Measurements from ENCODE around the gene CDKL2.
"Not testable (repeated sequence)": the region's sequence is repeated elsewhere in the genome, so short reads cannot be mapped to it uniquely, and the experiment has no call there.

Gene CDKL2

DNA sequence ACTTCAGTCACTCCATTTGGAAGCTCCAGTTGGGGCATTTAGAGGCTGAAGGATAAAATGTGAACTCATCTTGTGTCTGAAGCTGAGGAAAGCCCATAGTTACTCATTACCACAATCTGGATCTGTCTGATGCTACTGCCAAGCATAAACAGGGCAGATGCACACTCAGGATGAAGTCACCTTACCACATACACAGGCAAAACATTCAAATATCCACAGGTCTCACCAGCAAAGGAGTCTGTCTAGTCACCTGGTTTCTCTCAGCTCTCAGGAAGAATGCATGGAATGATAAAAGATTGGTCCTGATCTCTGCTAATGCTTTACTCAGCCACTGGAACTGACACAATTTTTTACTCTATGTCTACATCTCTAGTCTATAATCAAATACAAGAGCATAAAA lies 87.5 kb downstream of the CDKL2 start:
- TF ChIP-seq, protein P1, sequence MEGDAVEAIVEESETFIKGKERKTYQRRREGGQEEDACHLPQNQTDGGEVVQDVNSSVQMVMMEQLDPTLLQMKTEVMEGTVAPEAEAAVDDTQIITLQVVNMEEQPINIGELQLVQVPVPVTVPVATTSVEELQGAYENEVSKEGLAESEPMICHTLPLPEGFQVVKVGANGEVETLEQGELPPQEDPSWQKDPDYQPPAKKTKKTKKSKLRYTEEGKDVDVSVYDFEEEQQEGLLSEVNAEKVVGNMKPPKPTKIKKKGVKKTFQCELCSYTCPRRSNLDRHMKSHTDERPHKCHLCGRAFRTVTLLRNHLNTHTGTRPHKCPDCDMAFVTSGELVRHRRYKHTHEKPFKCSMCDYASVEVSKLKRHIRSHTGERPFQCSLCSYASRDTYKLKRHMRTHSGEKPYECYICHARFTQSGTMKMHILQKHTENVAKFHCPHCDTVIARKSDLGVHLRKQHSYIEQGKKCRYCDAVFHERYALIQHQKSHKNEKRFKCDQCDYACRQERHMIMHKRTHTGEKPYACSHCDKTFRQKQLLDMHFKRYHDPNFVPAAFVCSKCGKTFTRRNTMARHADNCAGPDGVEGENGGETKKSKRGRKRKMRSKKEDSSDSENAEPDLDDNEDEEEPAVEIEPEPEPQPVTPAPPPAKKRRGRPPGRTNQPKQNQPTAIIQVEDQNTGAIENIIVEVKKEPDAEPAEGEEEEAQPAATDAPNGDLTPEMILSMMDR (IDR thresholded peaks at IDR 0.05; ENCODE audit: low read length): no peak
- no peak for TF ChIP-seq EZH2 (IDR thresholded peaks at IDR 0.05; ENCODE audit: borderline replicate concordance, low read length)
- no peak overlapping the region for H3K27ac ChIP-seq (ENCODE audit: low read depth, low read length, poor library complexity, severe bottlenecking)

DNA sequence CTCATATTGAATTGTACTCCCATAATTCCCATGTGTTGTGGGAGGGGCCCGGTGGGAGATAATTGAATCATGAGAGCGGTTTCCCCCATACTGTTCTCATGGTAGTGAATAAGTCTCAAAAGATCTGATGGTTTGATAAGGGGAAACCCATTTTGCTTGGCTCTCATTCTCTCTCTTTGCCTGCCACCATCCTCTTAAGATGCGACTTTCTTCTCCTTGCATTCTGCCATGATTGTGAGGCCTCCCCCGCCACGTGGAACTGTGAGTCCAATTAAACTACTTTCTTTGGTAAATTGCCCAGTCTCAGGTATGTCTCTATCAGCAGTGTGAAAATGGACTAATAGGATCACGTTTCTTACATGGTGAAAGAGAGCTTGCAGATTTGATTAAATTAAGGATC lies 93.0 kb downstream of the CDKL2 start:
- not testable (repeated sequence) for H3K9me3 ChIP-seq (ENCODE audit: low read length); H3K4me1 ChIP-seq (ENCODE audit: insufficient read depth, low read length, severe bottlenecking); H3K79me2 ChIP-seq (ENCODE audit: insufficient read depth, low read length); H3K9me2 ChIP-seq (ENCODE audit: low read depth, low read length); H3K27ac ChIP-seq (ENCODE audit: low read depth, low read length, poor library complexity, severe bottlenecking); H3K27me3 ChIP-seq (ENCODE audit: insufficient read depth, low read length); H3K4me2 ChIP-seq (ENCODE audit: low read length); H4K20me1 ChIP-seq (ENCODE audit: insufficient read depth, low read length); H2AFZ ChIP-seq (ENCODE audit: low read length); H3K4me3 ChIP-seq (ENCODE audit: low read depth, low read length, poor library complexity, severe bottlenecking); H3K9ac ChIP-seq (ENCODE audit: low read length); H3F3A ChIP-seq (ENCODE audit: insufficient read depth, low read length)
- H3K36me3 ChIP-seq (ENCODE audit: insufficient read depth, low read length): peaks cover 12% of the 10 kb centered on the region

More for the DNA sequence above, 87.5 kb downstream of the CDKL2 start:
- H3K36me3 ChIP-seq (ENCODE audit: insufficient read depth, low read length): no peaks in the 10 kb centered on the region
- H3K9ac ChIP-seq (ENCODE audit: low read length): no peak overlapping the region
- no peak overlapping the region for H2AFZ ChIP-seq (ENCODE audit: low read length)
- no peak overlapping the region for H3K4me3 ChIP-seq (ENCODE audit: low read depth, low read length, poor library complexity, severe bottlenecking)
- no peaks in the 10 kb centered on the region for H4K20me1 ChIP-seq (ENCODE audit: insufficient read depth, low read length)
- no peaks in the 10 kb centered on the region for H3K9me2 ChIP-seq (ENCODE audit: low read depth, low read length)
- no peak overlapping the region for H3K4me2 ChIP-seq (ENCODE audit: low read length)
- no peaks in the 10 kb centered on the region for H3K79me2 ChIP-seq (ENCODE audit: insufficient read depth, low read length)
- H3K9me3 ChIP-seq (ENCODE audit: low read length): no peaks in the 10 kb centered on the region
- H3K27me3 ChIP-seq (ENCODE audit: insufficient read depth, low read length): no peaks in the 10 kb centered on the region
- H3F3A ChIP-seq (ENCODE audit: insufficient read depth, low read length): no peaks in the 10 kb centered on the region
- peaks cover 7% of the 10 kb centered on the region for H3K4me1 ChIP-seq (ENCODE audit: insufficient read depth, low read length, severe bottlenecking)

DNA sequence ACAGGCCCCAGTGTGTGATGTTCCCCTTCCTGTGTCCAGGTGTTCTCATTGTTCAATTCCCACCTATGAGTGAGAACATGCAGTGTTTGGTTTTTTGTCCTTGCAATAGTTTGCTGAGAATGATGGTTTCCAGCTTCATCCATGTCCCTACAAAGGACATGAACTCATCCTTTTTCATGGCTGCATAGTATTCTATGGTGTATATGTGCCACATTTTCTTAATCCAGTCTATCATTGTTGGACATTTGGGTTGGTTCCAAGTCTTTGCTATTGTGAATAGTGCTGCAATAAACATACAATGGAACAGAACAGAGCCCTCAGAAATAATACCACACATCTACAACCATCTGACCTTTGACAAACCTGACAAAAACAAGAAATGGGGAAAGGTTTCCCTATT lies 96.4 kb downstream of the CDKL2 start:
- H3K4me2 ChIP-seq (ENCODE audit: low read length); H3K27ac ChIP-seq (ENCODE audit: low read depth, low read length, poor library complexity, severe bottlenecking); H2AFZ ChIP-seq (ENCODE audit: low read length); H3K27me3 ChIP-seq (ENCODE audit: insufficient read depth, low read length); H3K79me2 ChIP-seq (ENCODE audit: insufficient read depth, low read length); H3K4me3 ChIP-seq (ENCODE audit: low read depth, low read length, poor library complexity, severe bottlenecking); H3K9me2 ChIP-seq (ENCODE audit: low read depth, low read length); H4K20me1 ChIP-seq (ENCODE audit: insufficient read depth, low read length); H3F3A ChIP-seq (ENCODE audit: insufficient read depth, low read length); H3K4me1 ChIP-seq (ENCODE audit: insufficient read depth, low read length, severe bottlenecking); H3K9me3 ChIP-seq (ENCODE audit: low read length); H3K9ac ChIP-seq (ENCODE audit: low read length): not testable (repeated sequence)
- peaks cover 43% of the 10 kb centered on the region for H3K36me3 ChIP-seq (ENCODE audit: insufficient read depth, low read length)

DNA sequence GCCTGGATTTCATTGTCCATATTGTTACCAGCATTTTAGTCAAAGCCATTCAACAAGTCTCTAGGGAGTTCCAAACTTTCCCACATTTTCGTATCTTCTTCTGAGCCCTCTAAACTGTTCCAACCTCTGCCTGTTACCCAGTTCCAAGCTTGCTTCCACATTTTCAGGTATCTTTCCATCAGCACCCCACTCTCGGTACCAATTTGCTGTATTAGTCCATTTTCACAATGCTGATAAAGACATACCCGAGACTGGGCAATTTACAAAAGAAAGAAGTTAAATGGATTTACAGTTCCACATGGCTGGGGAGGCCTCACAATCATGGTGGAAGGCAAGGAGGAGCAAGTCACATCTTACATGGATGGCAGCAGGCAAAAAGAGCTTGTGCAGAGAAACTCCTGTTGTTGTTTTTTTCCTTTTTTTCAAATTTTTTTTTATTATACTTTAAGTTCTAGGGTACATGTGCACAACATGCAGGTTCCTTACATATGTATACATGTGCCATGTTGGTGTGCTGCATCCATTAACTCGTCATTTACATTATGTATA lies 96.9 kb downstream of the CDKL2 start:
- not testable (repeated sequence) for H3K9me2 ChIP-seq (ENCODE audit: low read depth, low read length); H2AFZ ChIP-seq (ENCODE audit: low read length); H3K4me1 ChIP-seq (ENCODE audit: insufficient read depth, low read length, severe bottlenecking); H3K9ac ChIP-seq (ENCODE audit: low read length); H3K9me3 ChIP-seq (ENCODE audit: low read length); H3F3A ChIP-seq (ENCODE audit: insufficient read depth, low read length); H3K4me3 ChIP-seq (ENCODE audit: low read depth, low read length, poor library complexity, severe bottlenecking); H3K79me2 ChIP-seq (ENCODE audit: insufficient read depth, low read length); H3K4me2 ChIP-seq (ENCODE audit: low read length); H3K27ac ChIP-seq (ENCODE audit: low read depth, low read length, poor library complexity, severe bottlenecking); H3K27me3 ChIP-seq (ENCODE audit: insufficient read depth, low read length); H4K20me1 ChIP-seq (ENCODE audit: insufficient read depth, low read length)
- H3K36me3 ChIP-seq (ENCODE audit: insufficient read depth, low read length): peaks cover 43% of the 10 kb centered on the region

DNA sequence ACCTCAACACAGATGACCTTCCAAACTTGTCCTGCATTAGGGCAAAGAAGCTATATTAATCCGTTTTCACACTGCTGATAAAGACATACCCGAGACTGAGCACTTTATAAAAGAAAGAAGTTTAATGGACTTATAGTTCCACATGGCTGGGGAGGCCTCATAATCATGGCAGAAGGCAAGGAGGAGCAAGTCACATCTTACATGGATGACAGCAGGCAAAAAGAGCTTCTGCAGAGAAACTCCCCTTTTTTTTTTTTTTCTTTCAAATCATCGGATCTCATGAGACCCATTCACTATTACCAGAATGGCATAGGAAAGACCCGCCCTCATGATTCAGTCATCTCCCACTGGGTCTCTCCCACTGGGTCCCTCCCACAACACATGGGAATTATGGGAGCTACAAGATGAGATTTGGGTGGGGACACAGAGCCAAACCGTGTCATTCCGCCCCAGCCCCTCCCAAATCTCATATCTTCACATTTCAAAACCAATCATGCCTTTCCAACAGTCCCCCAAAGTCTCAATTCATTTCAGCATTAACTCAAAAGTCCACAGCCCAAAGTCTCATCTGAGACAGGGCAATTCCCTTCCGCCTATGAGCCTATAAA lies 98.7 kb downstream of the CDKL2 start:
- not testable (repeated sequence) for H2AFZ ChIP-seq (ENCODE audit: low read length); H3K9ac ChIP-seq (ENCODE audit: low read length); H3K9me3 ChIP-seq (ENCODE audit: low read length); H3K9me2 ChIP-seq (ENCODE audit: low read depth, low read length); H3K27ac ChIP-seq (ENCODE audit: low read depth, low read length, poor library complexity, severe bottlenecking); H3F3A ChIP-seq (ENCODE audit: insufficient read depth, low read length); H3K4me2 ChIP-seq (ENCODE audit: low read length); H3K4me1 ChIP-seq (ENCODE audit: insufficient read depth, low read length, severe bottlenecking); H3K79me2 ChIP-seq (ENCODE audit: insufficient read depth, low read length); H3K27me3 ChIP-seq (ENCODE audit: insufficient read depth, low read length); H4K20me1 ChIP-seq (ENCODE audit: insufficient read depth, low read length); H3K4me3 ChIP-seq (ENCODE audit: low read depth, low read length, poor library complexity, severe bottlenecking)
- H3K36me3 ChIP-seq (ENCODE audit: insufficient read depth, low read length): peaks cover 61% of the 10 kb centered on the region
